GM21619 (cell line): ENCODE data around the gene PFAS.
A peak's percentile ranks its signal among the peaks of the same experiment; 100 is the strongest.
"Not testable (repeated sequence)": the region's sequence is repeated elsewhere in the genome, so short reads cannot be mapped to it uniquely, and the experiment has no call there.

Experiments used
- ATAC-seq: cut with Tn5 transposase; IDR thresholded peaks from one replicate; pipeline ENCODE4 v1.9.1; 2021; ENCODE audit not compliant: unreplicated experiment

PFAS gene

GRCh38 chr17:8248751-8249607, at the start of gene PFAS:
Gene PFAS (plus strand): TSS chr17:8249289. CDS start chr17:8253938, 4,649 bp downstream.
- ATAC-seq, result peak; percentile 47

GRCh38 chr17:8204761-8205555, 44.1 kb upstream of the PFAS start:
- no peak for ATAC-seq

GRCh38 chr17:8206536-8206935, 42.6 kb upstream of the PFAS start:
- no peak for ATAC-seq

GRCh38 chr17:8209907-8210760, 39.0 kb upstream of the PFAS start, which contains the start of gene AURKB:
Gene AURKB (minus strand): TSS chr17:8210575. CDS start chr17:8210224, 351 bp downstream.
- peak; percentile 77 for ATAC-seq

- no peak for ATAC-seq
Observed at GRCh38 chr17:8210761-8211458, 38.2 kb upstream of the PFAS start.

- no peak for ATAC-seq
Observed at GRCh38 chr17:8212312-8213180, 36.5 kb upstream of the PFAS start.

- ATAC-seq, result not testable (repeated sequence)
Observed at GRCh38 chr17:8214000-8214399, 35.1 kb upstream of the PFAS start.

- ATAC-seq, result no peak
Observed at GRCh38 chr17:8220783-8221662, 28.1 kb upstream of the PFAS start.

GRCh38 chr17:8221663-8222379, 27.3 kb upstream of the PFAS start:
- ATAC-seq, result peak; percentile 40

GRCh38 chr17:8222380-8222629, 26.8 kb upstream of the PFAS start:
- ATAC-seq, result peak; percentile 24

GRCh38 chr17:8222630-8223355, 26.3 kb upstream of the PFAS start:
- peak; percentile 27 for ATAC-seq

GRCh38 chr17:8223356-8224126, 25.5 kb upstream of the PFAS start:
- no peak for ATAC-seq

- ATAC-seq, result no peak
Observed at GRCh38 chr17:8224891-8225812, 23.9 kb upstream of the PFAS start.

GRCh38 chr17:8225813-8226535, 23.1 kb upstream of the PFAS start:
- no peak for ATAC-seq
